ENCODE results near the gene ITGB7. TPM values are rescaled to one million over a fixed set of nuclear protein-coding genes. Genes with fewer than 3 reads are reported as not detected.

The ITGB7 gene
- total RNA-seq, 1 experiment from 2014 or later = 1.9 TPM

GRCh38 chr12:53196486-53196885, 10.6 kb downstream of the ITGB7 start:
- Histone ChIP-seq H3F3A (ENCODE audit: low read length, unreplicated experiment) (no peaks in the 10 kb centered on the region), H3K79me2 (ENCODE audit: low read length) (no peaks in the 10 kb centered on the region), H3K27ac (ENCODE audit: low read length) (no peak overlapping the region), H3K9me3 (ENCODE audit: low read length) (no peaks in the 10 kb centered on the region), H3K4me2 (ENCODE audit: low read length) (no peak overlapping the region), H3K9me2 (replicated peaks; ENCODE audit: low read length) (no peaks in the 10 kb centered on the region), H3K36me3 (ENCODE audit: low read depth, low read length) (no peaks in the 10 kb centered on the region), H3K27me3 (ENCODE audit: low read length) (no peaks in the 10 kb centered on the region), H3K4me1 (ENCODE audit: insufficient read depth, low read length) (peaks cover 10% of the 10 kb centered on the region), H3K9ac (ENCODE audit: low read length) (no peak overlapping the region), H2AFZ (ENCODE audit: low read length) (no peak overlapping the region), H4K20me1 (ENCODE audit: low read length) (no peaks in the 10 kb centered on the region), H3K4me3 (ENCODE audit: low read length) (no peak overlapping the region)
- ATAC-seq = no peak
- CTCF ChIA-PET = no interaction called here
- POLR2A ChIA-PET (ENCODE audit: unreplicated experiment) = no interaction called here
- intact Hi-C loops (cut with micrococcal nuclease) = no loop called here
- no peak for DNase-seq
- BruUV-seq (replicated peaks) = no TSS peak
- TF ChIP-seq EZH2 (IDR thresholded peaks at IDR 0.05; ENCODE audit: low read length, unreplicated experiment) (no peak), EZH2phosphoT487 (IDR thresholded peaks at IDR 0.05; ENCODE audit: borderline replicate concordance, low read length) (no peak), CTCF (conservative IDR thresholded peaks at IDR 0.05; ENCODE audit: low read depth, low read length) (no peak)

GRCh38 chr12:53195516-53196420, 11.3 kb downstream of the ITGB7 start:
- POLR2A ChIA-PET (ENCODE audit: unreplicated experiment) = no interaction called here
- no peak overlapping the region for H3K4me2 ChIP-seq (ENCODE audit: low read length)
- H3K36me3 ChIP-seq (ENCODE audit: low read depth, low read length) = peaks cover 4% of the 10 kb centered on the region; the same call in 1 of the 2 replicates
- TF ChIP-seq EZH2 (IDR thresholded peaks at IDR 0.05; ENCODE audit: low read length, unreplicated experiment) (no peak), EZH2phosphoT487 (IDR thresholded peaks at IDR 0.05; ENCODE audit: borderline replicate concordance, low read length) (no peak), CTCF (conservative IDR thresholded peaks at IDR 0.05; ENCODE audit: low read depth, low read length) (no peak)
- ATAC-seq (peak; percentile 54), DNase-seq (peak; percentile 45)
- H3K9me3 ChIP-seq (ENCODE audit: low read length) = no peaks in the 10 kb centered on the region
- intact Hi-C loops (cut with micrococcal nuclease) = no loop called here
- no peaks in the 10 kb centered on the region for H3K27me3 ChIP-seq (ENCODE audit: low read length)
- no peaks in the 10 kb centered on the region for H3K9me2 ChIP-seq (replicated peaks; ENCODE audit: low read length)
- no peak overlapping the region for H2AFZ ChIP-seq (ENCODE audit: low read length)
- CTCF ChIA-PET = interaction anchor here (0.6 kb wide), 1 partner anchor 12 kb away, joined by 3 read pairs; no protein-coding TSS in a partner anchor
- H3F3A ChIP-seq (ENCODE audit: low read length, unreplicated experiment) = no peaks in the 10 kb centered on the region
- H3K4me1 ChIP-seq (ENCODE audit: insufficient read depth, low read length) = peaks cover 10% of the 10 kb centered on the region
- BruUV-seq (replicated peaks) = no TSS peak
- no peak overlapping the region for H3K9ac ChIP-seq (ENCODE audit: low read length)
- no peaks in the 10 kb centered on the region for H4K20me1 ChIP-seq (ENCODE audit: low read length)
- H3K79me2 ChIP-seq (ENCODE audit: low read length) = no peaks in the 10 kb centered on the region
- no peak overlapping the region for H3K27ac ChIP-seq (ENCODE audit: low read length)
- no peak overlapping the region for H3K4me3 ChIP-seq (ENCODE audit: low read length)

- Histone ChIP-seq H3K9me2 (replicated peaks; ENCODE audit: low read length) (no peaks in the 10 kb centered on the region), H3K36me3 (ENCODE audit: low read depth, low read length) (peaks cover 4% of the 10 kb centered on the region), H2AFZ (ENCODE audit: low read length) (no peak overlapping the region), H3F3A (ENCODE audit: low read length, unreplicated experiment) (no peaks in the 10 kb centered on the region), H3K9ac (ENCODE audit: low read length) (no peak overlapping the region), H4K20me1 (ENCODE audit: low read length) (no peaks in the 10 kb centered on the region), H3K79me2 (ENCODE audit: low read length) (no peaks in the 10 kb centered on the region), H3K27ac (ENCODE audit: low read length) (no peak overlapping the region), H3K27me3 (ENCODE audit: low read length) (no peaks in the 10 kb centered on the region), H3K4me2 (ENCODE audit: low read length) (no peak overlapping the region), H3K4me3 (ENCODE audit: low read length) (no peak overlapping the region), H3K4me1 (ENCODE audit: insufficient read depth, low read length) (peaks cover 10% of the 10 kb centered on the region), H3K9me3 (ENCODE audit: low read length) (no peaks in the 10 kb centered on the region)
- ATAC-seq (no peak), DNase-seq (no peak)
- ChIA-PET CTCF (interaction anchor here (0.6 kb wide), 1 partner anchor 12 kb away, joined by 3 read pairs; no protein-coding TSS in a partner anchor), POLR2A (ENCODE audit: unreplicated experiment) (no interaction called here)
- TF ChIP-seq EZH2phosphoT487 (IDR thresholded peaks at IDR 0.05; ENCODE audit: borderline replicate concordance, low read length) (no peak), EZH2 (IDR thresholded peaks at IDR 0.05; ENCODE audit: low read length, unreplicated experiment) (no peak), CTCF (conservative IDR thresholded peaks at IDR 0.05; ENCODE audit: low read depth, low read length) (no peak)
- intact Hi-C loops (cut with micrococcal nuclease) = no loop called here
- no TSS peak for BruUV-seq (replicated peaks)
These were observed 12.1 kb downstream of the ITGB7 start for GRCh38 chr12:53194973-53195372.
